ENCODE data around the gene PRKCH. TPM values are rescaled to one million over a fixed set of nuclear protein-coding genes. Genes with fewer than 3 reads are reported as not detected.

PRKCH gene
- total and polyA plus RNA-seq, 10 of the 15 experiments (the other 5 are each of a cell fraction or from before 2014, with no cell fraction given): 10.7 to 140 (median 33.2) TPM

DNA sequence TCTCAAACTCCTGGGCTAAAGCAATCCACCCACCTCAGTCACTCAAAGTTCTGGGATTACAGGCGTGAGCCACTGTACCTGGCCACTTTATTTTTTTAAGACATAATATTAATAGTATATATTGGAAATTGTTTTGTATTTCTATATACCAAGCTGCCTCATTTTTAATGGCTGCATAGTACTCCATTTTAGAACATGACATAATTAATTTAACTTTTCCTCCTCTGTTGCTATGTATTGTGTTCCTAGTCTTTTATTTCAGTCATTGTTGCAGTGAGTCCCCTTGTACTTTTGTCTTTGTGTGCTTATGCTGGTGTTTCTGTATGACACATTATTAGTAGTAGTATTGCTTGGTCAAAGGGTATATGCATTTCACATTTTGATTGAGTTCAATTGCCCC lies 138.7 kb downstream of the PRKCH start:
- 95% methylated on average over 1 of the region's 1 CpG for WGBS (ENCODE audit: insufficient coverage, insufficient replicate concordance, low lambda C conversion rate, missing lambda C conversion rate)
- H3K79me2 ChIP-seq (ENCODE audit: control insufficient read depth, insufficient read depth, low read length): no peaks in the 10 kb centered on the region; the same call in 1 of the 2 replicates
- no peak overlapping the region for H3K9ac ChIP-seq (ENCODE audit: control insufficient read depth, insufficient read depth, low read length)
- TF ChIP-seq EGR1 (IDR thresholded peaks at IDR 0.05; ENCODE audit: borderline replicate concordance in 1 of 2, low read depth in 2 of 2, low read length in 2 of 2) (no peak), TBL1XR1 (IDR thresholded peaks at IDR 0.05; ENCODE audit: low read depth, low read length) (no peak), YY1 (IDR thresholded peaks at IDR 0.05; ENCODE audit: low read depth, low read length) (no peak), ZSCAN29 (IDR thresholded peaks at IDR 0.05) (no peak), ZBTB40 (IDR thresholded peaks at IDR 0.05; ENCODE audit: borderline replicate concordance) (no peak), TAF1 (IDR thresholded peaks at IDR 0.05; ENCODE audit: borderline replicate concordance, low read depth, low read length) (no peak), SMARCA5 (IDR thresholded peaks at IDR 0.05) (no peak), TCF12 (IDR thresholded peaks at IDR 0.05; ENCODE audit: low read depth, low read length) (no peak), BRCA1 (IDR thresholded peaks at IDR 0.05; ENCODE audit: low read depth, low read length) (no peak), USF1 (IDR thresholded peaks at IDR 0.05; ENCODE audit: borderline replicate concordance, extremely low read length, insufficient read depth, low read depth, low read length) (no peak), JUND (IDR thresholded peaks at IDR 0.05; ENCODE audit: low read depth, low read length) (no peak), CBFB (IDR thresholded peaks at IDR 0.05; ENCODE audit: low read depth) (no peak)
- TF ChIP-seq, protein P1, sequence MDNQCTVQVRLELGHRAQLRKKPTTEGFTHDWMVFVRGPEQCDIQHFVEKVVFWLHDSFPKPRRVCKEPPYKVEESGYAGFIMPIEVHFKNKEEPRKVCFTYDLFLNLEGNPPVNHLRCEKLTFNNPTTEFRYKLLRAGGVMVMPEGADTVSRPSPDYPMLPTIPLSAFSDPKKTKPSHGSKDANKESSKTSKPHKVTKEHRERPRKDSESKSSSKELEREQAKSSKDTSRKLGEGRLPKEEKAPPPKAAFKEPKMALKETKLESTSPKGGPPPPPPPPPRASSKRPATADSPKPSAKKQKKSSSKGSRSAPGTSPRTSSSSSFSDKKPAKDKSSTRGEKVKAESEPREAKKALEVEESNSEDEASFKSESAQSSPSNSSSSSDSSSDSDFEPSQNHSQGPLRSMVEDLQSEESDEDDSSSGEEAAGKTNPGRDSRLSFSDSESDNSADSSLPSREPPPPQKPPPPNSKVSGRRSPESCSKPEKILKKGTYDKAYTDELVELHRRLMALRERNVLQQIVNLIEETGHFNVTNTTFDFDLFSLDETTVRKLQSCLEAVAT (IDR thresholded peaks at IDR 0.05): no peak
- DNase-seq (ENCODE audit: low read depth, low spot score): no peak
- ChIA-PET CTCF (interaction anchor here (1.1 to 6.1 kb wide), 15 partner anchors 10 to 666 kb away, joined by 3 to 39 read pairs (median 4); no protein-coding TSS in a partner anchor), POLR2A (interaction anchor here (0.7 kb wide), 1 partner anchor 71 kb away, joined by 3 read pairs; no protein-coding TSS in a partner anchor), RAD21 (ENCODE audit: unreplicated experiment) (interaction anchor here (0.9 to 3.4 kb wide), 3 partner anchors 18 to 377 kb away, joined by 3 to 22 read pairs (median 7); no protein-coding TSS in a partner anchor), SMC1A (ENCODE audit: uncharacterized antibody, unreplicated experiment) (interaction anchor here (1.4 to 3.5 kb wide), 6 partner anchors 9 to 381 kb away, joined by 3 to 22 read pairs (median 8); no protein-coding TSS in a partner anchor)
- ATAC-seq: no peak
- H3K4me3 ChIP-seq: no peak overlapping the region
- intact Hi-C loops (cut with micrococcal nuclease; ENCODE audit: unreplicated experiment) (loop anchor here (5.0 kb wide), 2 partner anchors 272 to 667 kb away; no protein-coding TSS in a partner anchor), in situ Hi-C loops (cut with MboI) (loop anchor here (5.0 kb wide), 2 partner anchors 267 to 377 kb away; no protein-coding TSS in a partner anchor)
- H3K36me3 ChIP-seq (ENCODE audit: control insufficient read depth in 2 of 2, insufficient read depth in 2 of 2, low read length in 1 of 2): peaks cover 9 to 34% of the 10 kb centered on the region in 2 experiments
- no peaks in the 10 kb centered on the region for H3K27me3 ChIP-seq (replicated peaks in 1 of 2; ENCODE audit: control insufficient read depth in 2 of 2, insufficient read depth in 2 of 2, low read length in 1 of 2)
- H4K20me1 ChIP-seq (ENCODE audit: control insufficient read depth, insufficient read depth): no peaks in the 10 kb centered on the region
- no peaks in the 10 kb centered on the region; the same call in 2 of the 3 replicates for H3K9me3 ChIP-seq (replicated peaks; ENCODE audit: control insufficient read depth, insufficient read depth, low read length)
- BruUV-seq (replicated peaks): no TSS peak
- no peak for FAIRE-seq
- no peaks in the 10 kb centered on the region for H3K4me1 ChIP-seq (ENCODE audit: control insufficient read depth, insufficient read depth, low read length)
- H3K4me2 ChIP-seq (ENCODE audit: control insufficient read depth, insufficient read depth): no peak overlapping the region
- H3K27ac ChIP-seq (ENCODE audit: control insufficient read depth, insufficient read depth): no peak overlapping the region
- no peak overlapping the region for H2AFZ ChIP-seq (ENCODE audit: control insufficient read depth, low read depth, low read length)

Measured in GM12878 (cell line).